ENCODE results near the gene AGAP1. TPM values are rescaled to one million over a fixed set of nuclear protein-coding genes. Genes with fewer than 3 reads are reported as not detected.

The AGAP1 gene
- total RNA-seq, 1 donor from 2014 or later, result 33.4 TPM

GRCh38 chr2:236021499-236022057 lies 527.7 kb downstream of the AGAP1 start:
- Histone ChIP-seq H3K4me1 (no peaks in the 10 kb centered on the region), H3K4me3 (no peak overlapping the region), H3K36me3 (no peaks in the 10 kb centered on the region), H3K27ac (no peak overlapping the region), H3K27me3 (no peaks in the 10 kb centered on the region), H3K9me3 (no peaks in the 10 kb centered on the region)
- no peak for TF ChIP-seq CTCF (IDR thresholded peaks at IDR 0.05)
- intact Hi-C loops (cut with DNase I), result no loop called here
- ATAC-seq (no peak), DNase-seq (no peak)

- H3K4me3 ChIP-seq, result no peak overlapping the region
- H3K36me3 ChIP-seq, result no peaks in the 10 kb centered on the region
- H3K27ac ChIP-seq, result no peak overlapping the region
- intact Hi-C loops (cut with DNase I), result no loop called here
- no peaks in the 10 kb centered on the region for H3K4me1 ChIP-seq
- ATAC-seq (no peak), DNase-seq (no peak)
- TF ChIP-seq CTCF (IDR thresholded peaks at IDR 0.05), result no peak
- no peaks in the 10 kb centered on the region for H3K9me3 ChIP-seq
- H3K27me3 ChIP-seq, result no peaks in the 10 kb centered on the region
Measured at GRCh38 chr2:236022128-236022527, 528.3 kb downstream of the AGAP1 start.

GRCh38 chr2:236025892-236026291 lies 532.0 kb downstream of the AGAP1 start:
- no peak for ATAC-seq
- no peak overlapping the region for H3K27ac ChIP-seq

GRCh38 chr2:236026841-236027240 lies 533.0 kb downstream of the AGAP1 start:
- ATAC-seq (no peak), DNase-seq (no peak)
- H3K9me3 ChIP-seq, result no peaks in the 10 kb centered on the region
- H3K27ac ChIP-seq, result no peak overlapping the region
- TF ChIP-seq CTCF (IDR thresholded peaks at IDR 0.05), result no peak
- no peaks in the 10 kb centered on the region for H3K27me3 ChIP-seq
- no peaks in the 10 kb centered on the region for H3K4me1 ChIP-seq
- no peaks in the 10 kb centered on the region for H3K36me3 ChIP-seq
- no peak overlapping the region for H3K4me3 ChIP-seq
- intact Hi-C loops (cut with DNase I), result no loop called here

More at GRCh38 chr2:236025892-236026291, 532.0 kb downstream of the AGAP1 start:
- TF ChIP-seq CTCF (IDR thresholded peaks at IDR 0.05), result no peak
- H3K9me3 ChIP-seq, result no peaks in the 10 kb centered on the region
- no peaks in the 10 kb centered on the region for H3K27me3 ChIP-seq
- H3K4me3 ChIP-seq, result no peak overlapping the region
- no peaks in the 10 kb centered on the region for H3K4me1 ChIP-seq
- no peak for DNase-seq
- no peaks in the 10 kb centered on the region for H3K36me3 ChIP-seq
- intact Hi-C loops (cut with DNase I), result no loop called here

GRCh38 chr2:236028066-236028465 lies 534.2 kb downstream of the AGAP1 start:
- Histone ChIP-seq H3K27ac (no peak overlapping the region), H3K4me1 (no peaks in the 10 kb centered on the region), H3K9me3 (no peaks in the 10 kb centered on the region), H3K4me3 (no peak overlapping the region), H3K27me3 (no peaks in the 10 kb centered on the region), H3K36me3 (no peaks in the 10 kb centered on the region)
- no peak for TF ChIP-seq CTCF (IDR thresholded peaks at IDR 0.05)
- intact Hi-C loops (cut with DNase I), result no loop called here
- ATAC-seq (no peak), DNase-seq (no peak)

- no peaks in the 10 kb centered on the region for H3K27me3 ChIP-seq
- no peaks in the 10 kb centered on the region for H3K36me3 ChIP-seq
- no peak for TF ChIP-seq CTCF (IDR thresholded peaks at IDR 0.05)
- H3K9me3 ChIP-seq, result no peaks in the 10 kb centered on the region
- DNase-seq (no peak), ATAC-seq (no peak)
- no peak overlapping the region for H3K27ac ChIP-seq
- intact Hi-C loops (cut with DNase I), result no loop called here
- H3K4me3 ChIP-seq, result no peak overlapping the region
- no peaks in the 10 kb centered on the region for H3K4me1 ChIP-seq
Measured at GRCh38 chr2:236033462-236033861, 539.6 kb downstream of the AGAP1 start.
